DMS114 treated with DMSO at 0.1 percent for 48 hours (cell line): ENCODE data around the gene SHISAL2B.
A peak's percentile ranks its signal among the peaks of the same experiment; 100 is the strongest.
"Not testable (repeated sequence)": the region's sequence is repeated elsewhere in the genome, so short reads cannot be mapped to it uniquely, and the experiment has no call there.

ENCODE experiments used
- DNase-seq: peaks from one replicate; lab custom pipeline; 2025; ENCODE audit not compliant: unreplicated experiment; lab: John Stamatoyannopoulos, UW

The SHISAL2B gene

DNA sequence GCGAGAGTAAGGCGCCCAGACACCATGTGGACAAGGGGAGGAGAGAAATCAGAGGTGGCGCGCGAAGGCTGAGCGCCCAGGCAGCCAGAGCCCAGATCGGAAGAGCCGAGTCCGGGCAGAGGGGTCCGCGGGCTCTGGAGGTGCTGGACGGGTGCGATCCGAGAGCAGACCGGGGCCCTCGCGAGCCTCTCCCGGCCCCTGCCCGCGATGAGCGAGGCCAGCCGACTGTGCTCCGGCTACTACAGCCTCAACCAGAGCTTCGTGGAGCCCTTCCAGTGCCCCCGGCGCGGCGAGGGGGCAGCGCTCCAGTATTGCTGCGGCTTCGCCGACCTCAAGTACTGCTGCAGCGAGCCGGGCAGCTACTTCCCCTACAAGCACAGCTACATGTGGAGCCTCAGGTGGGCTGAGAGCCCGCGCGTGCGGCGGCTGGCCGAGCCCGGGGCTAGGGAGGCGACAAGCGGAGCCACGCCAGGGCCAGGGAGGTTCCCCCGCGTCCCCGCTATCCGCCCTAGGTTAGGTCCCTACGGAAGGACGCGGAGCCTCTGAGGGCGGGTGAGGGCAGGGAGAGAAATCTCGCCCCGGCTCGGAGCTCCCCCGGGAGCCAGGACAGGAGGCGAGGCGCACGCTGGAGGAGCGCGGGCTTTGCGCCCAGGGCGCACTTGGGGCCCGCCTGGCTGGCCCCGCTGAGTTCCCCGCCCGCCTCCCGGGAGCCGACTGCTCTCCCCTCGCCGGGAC is at the start of gene SHISAL2B:
Gene SHISAL2B (plus strand): TSS at position 87 of the 735 bp plus-strand sequence. CDS start 121 bp downstream, at position 208.
- peak; percentile 32 for DNase-seq

DNA sequence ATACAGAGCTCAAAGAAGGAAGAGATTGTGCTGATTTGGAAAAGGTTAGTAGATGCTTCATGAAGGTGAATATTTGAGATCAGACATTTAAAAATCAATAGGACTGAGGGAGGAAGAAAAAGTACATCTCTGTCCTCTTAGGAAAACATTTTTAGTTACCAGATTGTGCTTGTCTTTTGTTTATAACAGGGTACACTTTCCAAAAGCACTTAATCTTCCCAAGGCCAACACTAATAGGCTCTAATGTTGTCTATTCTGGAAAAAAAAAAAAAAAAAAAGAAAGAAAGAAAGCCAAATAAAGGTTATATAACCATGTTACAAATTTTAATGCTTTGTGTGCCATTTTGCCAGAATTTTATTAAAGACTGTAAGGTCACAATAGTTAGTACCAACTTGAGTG is 45.5 kb upstream of the SHISAL2B start:
- DNase-seq, result no peak

DNA sequence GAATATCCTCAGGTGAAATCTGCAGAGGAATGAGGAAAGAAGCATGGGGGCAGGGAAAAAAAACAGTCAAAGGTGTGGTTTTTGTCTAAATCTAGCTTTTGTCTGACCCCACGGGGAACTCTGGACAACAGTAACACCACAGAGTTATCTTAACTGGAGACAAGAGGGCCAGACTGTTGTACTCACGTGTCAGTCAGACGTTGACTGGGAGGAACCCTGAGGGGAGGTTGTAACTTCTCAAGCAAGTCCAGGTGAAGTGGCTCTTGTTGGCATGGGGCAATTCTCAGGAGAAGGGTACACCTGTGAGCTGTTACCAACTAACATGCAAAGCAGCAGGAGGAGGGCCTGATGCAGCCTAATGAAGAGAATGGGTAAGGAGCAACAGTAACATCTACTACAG is 44.1 kb upstream of the SHISAL2B start:
- DNase-seq, result no peak

DNA sequence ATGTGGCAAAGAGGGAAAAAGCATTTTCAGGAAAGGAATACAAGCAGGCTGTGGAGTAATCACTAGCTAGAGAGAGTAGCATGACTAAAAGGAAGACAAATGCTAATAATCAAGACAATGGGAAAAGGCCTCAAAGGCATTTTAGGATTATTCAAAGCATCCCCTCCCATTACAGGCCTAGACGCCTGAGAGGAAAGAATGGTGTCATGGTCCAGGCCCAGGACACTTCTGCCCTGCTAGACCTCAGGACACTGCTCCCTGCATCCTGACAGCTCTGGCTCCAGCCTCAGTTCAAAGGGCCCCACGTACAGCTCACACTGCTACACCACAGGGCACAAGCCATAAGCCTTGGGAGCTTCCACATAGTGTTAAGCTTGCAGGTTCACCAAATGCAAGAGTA is 40.8 kb upstream of the SHISAL2B start:
- no peak for DNase-seq

DNA sequence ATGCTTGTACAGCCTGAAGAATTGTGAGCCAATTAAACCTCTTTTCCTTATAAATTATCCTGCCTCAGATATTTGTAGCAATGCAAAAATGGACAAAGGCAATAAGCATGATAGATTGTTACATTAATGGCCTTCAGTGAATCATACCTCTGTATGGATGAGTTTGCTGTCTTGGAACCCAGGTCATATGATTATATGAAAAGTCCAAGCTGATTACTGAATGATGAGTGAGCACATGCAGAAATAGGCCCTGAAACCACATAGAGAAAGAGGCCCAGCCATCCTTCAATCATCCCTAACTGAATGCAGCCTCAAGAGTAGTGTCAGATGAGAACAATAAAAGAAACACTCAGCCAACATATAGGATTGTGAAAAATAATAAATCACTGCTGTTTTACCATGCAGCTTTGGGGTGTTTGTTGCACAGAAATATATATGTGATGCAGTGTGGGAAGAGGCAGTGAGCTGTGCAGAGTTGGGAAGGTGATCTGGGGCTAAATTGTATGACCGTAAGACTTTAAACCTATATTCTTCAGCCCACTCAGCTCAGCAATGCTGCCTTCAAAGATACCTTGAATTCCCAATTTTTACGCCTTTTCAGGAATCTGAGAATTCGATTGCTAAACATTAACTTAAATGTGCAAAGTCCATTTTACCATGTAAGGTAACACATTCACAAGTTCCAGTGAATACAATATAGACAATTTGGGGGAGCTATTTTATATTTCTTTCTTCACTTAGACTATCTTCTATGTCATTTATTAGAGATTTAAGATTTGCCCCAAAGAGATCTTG is 36.3 kb upstream of the SHISAL2B start:
- DNase-seq, result no peak

DNA sequence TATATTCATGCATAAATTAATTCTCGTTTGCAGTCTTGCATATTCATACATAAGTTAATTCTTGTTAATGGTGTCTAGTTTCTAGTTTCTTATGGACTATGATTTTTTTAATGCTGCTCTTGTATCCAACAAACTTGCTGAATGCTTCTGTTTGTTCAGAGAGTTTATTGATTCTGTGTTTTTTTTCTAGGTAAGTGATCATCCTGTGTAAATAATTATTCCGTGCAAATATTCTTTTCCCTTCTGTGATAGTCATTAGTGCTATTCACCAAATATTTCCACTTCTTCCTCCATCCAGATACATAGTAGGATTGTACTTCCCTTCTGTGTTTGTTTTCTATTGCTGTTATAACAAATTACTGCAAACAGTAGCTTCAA is 35.8 kb upstream of the SHISAL2B start:
- no peak for DNase-seq

DNA sequence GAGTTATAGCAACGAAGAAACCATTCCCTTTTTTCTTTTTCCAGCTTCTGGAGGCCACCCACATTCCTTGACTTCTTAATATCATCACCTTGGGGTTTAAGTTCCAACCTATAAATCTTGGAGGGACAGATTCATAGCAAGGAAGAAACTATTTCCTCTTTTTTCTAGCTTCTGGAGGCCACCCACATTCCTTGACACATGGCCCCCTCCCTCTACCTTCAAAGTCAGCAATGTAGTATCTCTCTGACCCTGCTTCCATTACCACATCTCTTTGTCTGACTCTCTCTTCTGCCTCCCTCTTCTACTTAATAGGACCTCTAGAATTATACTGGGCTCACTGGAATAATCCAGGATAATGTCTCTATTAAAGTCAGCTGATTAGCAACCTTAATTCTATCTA is 34.7 kb upstream of the SHISAL2B start:
- no peak for DNase-seq

DNA sequence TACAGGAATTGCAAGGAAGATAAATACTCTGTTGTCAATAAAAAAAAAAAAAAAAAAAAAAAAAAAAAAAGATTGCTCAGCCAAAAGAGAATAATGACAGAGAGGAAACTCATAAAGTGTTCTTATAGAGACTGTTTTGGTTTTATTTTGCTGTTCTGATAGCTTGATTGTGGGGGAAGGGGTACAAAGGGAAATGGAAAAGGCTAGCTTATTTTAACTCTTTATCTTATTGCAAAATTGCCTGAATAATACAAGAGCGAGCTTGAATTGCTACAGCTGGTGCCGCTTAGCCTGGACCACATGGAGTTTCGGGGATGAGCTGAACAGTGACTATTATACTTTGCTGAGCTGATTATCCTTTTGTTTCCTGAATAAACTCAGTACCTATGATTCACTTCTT is 31.0 kb upstream of the SHISAL2B start:
- no peak for DNase-seq

DNA sequence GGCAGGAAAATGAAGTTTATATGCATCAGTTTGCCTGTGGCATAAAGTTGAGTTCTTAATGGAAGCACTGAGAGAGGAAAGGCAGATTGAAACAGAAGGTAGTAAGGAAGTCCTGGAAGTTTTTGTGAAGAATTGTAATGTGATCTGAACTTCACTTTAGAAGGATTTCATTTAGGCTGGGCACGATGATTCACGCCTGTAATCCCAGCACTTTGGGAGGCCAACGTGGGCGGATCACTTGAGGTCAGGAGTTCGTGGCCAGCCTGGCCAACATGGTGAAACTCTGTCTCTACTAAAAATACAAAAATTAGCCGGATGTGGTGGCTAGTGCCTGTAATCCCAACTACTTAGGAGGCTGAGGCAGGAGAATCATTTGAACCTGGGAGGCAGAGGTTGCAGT is 27.1 kb upstream of the SHISAL2B start:
- not testable (repeated sequence) for DNase-seq

DNA sequence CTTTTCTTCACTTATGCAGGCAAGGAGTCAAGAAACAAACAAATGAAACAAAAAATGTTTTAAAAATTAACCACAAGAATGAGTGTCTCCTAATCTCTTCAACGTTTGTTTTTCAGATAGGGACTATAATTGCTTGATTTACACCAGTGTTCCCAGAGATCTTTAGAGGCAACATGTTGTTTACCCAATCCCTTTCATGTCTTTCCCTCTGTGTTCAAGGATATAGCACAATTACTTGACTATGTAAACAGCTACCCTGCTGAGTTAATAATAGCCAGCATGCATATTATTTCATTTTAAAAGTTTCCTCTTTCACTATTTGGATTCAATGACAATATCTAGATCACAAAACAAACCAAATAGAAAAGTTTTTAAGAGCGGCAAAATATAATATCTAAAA is 25.1 kb upstream of the SHISAL2B start:
- no peak for DNase-seq

DNA sequence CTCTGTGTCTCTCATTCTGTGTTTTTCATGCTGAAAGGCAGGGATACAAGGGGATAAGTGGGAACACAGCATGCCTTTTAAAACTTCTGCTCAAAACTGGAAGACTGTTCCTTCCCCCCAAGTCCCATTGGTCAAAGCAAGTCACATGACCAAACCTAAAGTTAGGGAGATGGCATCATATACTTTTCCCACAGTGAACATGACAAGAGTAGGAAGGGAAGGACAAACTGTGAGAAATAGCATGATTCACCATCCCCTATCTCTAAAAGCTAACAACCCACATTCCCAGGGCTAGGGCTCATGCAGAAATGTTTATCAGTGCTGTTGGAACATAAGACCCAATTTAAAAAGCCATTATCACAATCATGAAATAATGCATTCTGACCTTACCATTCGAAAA is 24.2 kb upstream of the SHISAL2B start:
- no peak for DNase-seq

DNA sequence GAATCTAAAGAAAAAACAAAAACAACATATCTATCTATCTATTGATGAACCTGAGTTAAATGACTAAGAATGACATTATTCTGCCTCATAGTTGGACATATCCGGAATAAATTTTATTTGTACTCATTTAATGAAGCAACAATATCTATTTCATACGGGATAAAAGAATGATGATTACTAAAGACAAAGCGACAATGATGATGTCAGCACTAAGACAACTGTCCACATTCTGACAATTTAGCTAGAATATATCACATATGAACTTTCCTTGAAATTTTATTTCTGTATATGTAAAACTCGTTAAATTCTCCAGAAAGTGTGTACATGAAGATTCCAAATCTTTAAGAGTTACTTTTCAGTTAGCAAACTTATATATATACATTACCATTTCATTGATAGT is 23.2 kb upstream of the SHISAL2B start:
- DNase-seq, result no peak

DNA sequence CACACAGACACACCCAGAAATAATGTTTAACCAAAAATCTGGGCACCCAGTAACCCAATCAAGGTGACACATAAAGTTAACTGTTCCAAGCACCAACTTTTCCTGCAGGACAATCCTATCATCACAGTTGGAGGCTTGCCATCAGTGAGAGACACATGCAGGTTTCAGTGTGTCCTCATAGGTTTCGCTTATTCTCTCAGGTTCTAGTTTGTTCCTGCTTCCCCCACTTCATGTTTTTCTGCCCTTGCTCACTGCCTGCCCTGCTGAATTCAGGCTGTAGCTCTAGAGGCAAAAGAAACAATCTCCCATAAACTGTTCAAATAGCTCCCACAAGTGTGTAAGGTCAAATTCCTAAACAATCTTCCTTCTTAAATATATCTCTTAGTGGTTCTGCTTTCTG is 20.0 kb upstream of the SHISAL2B start:
- no peak for DNase-seq

DNA sequence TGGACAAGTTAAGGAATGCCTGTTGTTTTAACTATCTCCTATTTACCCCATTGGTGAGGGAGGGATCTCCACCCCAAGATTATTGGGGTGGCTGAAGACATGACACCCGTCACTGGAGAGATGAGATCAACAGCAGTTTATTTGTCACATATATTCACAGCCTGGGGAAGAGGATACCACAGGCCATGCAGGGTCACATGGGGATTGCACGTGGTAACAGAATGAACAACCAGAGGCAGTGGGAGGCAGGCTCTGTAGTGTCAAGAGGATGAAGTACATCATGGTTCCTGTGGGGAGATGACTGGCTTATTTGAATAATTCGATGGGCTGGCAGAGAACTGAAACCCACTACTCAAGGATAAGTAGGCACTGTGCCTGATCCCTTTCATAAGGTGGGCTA is 18.6 kb upstream of the SHISAL2B start:
- DNase-seq, result no peak

DNA sequence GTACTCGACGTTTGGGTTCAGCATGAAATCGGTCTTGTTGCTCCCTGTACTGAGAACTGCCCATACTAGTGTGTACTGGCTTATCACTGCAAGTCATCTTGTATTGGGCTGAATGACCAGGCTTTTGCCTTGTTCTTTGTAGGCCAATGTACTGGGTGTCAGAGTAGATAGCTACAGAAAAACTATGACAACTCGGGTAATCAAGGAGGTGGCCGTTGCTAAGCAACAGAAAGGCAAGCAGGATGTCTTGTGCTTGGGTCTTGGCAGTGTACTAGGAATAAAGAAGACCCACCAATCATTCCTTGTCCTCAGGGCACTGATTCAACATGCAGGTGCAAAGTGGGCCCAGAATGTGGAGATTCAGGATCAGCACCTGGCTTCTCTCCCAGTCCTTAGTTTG is 11.9 kb upstream of the SHISAL2B start:
- no peak for DNase-seq

DNA sequence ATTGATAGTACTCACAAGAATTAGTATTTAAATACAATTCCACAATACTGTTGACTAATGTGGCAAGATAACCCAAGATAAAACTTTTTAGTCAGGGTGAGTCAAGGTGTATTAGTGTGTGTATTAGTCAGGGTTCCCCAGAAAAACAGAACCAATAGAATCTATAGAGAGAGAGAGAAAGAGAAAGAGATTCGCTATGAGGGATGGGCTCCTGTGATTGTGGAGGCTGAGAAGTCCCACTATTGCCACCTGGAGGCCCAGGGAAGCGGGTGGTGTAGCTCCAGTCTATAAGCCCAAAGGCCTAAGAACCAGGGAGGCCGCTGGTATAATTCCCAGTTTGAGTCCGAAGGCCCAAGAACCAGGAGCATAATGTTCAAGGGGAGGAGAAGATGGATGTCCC is 10.0 kb upstream of the SHISAL2B start:
- DNase-seq, result peak; percentile 1

DNA sequence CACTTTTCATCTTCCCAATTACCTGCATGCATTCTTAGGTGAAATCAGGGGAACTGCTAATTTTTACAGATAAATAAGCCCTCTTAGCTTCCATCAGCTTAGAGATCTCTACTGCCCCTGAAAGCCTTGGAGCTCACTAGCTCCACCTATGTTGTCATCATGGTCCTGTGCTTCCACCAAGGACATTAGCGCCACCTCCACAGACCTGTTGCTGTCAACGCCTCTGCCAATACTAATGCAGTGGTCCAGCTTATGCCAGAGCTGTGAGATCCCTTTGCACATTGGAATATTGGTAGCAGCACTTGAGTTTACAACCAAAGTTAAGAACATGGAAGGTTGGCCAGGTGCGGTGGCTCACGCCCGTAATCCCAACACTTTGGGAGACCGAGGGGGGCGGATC is 7.7 kb upstream of the SHISAL2B start:
- DNase-seq, result no peak

DNA sequence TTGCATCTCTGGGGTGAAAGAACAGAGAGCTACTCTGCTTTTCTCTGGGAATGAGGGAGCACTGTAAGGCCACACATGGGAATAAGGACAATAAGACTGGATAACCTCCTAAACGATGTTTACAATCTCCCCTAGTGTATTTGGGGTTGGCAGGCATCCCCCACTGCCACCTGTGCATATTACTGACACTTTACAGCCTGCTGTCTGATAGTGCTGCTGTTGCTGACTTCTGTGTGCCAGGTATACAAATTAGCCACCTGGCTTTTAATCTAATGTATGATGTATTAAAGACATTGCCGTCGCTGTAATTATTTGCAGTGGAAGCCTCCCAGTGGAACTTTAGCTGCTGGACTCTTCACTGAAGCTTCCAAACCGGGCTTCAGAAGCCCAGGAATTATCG is 4.4 kb upstream of the SHISAL2B start:
- DNase-seq, result no peak

DNA sequence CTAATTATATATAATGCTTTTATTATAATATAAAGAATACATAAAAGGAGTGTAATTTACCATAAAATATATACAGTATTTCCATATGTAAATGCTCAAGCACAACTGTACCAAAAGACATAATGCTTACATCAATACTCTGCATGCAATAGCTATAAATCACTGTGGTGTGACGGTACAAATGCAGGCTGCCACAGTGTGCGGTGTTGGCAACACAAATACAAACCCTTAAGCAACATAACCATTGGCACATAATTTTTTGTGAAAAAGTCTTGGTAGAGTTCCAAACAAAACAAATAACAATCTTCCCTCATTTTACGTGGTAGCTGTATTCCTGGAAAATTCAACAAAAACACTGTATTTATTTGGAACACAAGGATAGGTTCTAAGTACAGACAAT is 1.9 kb upstream of the SHISAL2B start:
- DNase-seq, result no peak

DNA sequence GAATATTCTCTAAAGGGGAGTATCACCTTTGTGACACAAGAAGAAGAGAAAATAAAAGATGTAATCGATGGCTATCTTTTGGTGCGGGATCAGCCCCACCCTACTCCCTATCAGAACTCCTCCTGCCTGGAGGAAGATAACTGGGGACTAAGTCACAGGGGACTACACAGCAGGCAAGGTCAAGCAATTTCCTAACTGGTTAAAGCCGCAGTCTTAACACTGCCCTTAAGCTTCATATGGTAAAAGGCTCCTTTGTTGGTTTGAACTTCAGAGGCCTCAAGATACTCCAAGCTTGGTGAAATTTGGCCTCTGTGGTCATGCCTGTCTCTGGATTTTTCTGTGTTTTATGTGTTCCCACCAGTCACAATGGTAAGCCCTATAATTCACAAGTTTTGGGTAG is 1.3 kb upstream of the SHISAL2B start:
- no peak for DNase-seq

DNA sequence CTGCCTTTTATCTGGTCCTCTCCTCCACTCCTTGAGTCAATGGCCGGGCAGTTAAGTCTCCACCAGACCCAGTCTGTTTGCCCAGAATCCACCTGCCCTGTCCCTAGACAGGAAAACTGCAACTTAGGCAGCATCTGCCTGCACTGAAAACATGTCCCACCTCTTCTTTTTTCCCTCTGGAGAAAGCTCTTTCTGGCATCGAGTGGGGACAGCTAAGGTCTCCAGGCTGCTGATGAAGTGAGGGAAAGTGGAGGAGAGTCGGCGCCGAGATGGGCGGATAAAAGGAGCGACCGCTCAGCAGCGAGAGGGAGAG is 243 bp upstream of the SHISAL2B start:
- no peak for DNase-seq

DNA sequence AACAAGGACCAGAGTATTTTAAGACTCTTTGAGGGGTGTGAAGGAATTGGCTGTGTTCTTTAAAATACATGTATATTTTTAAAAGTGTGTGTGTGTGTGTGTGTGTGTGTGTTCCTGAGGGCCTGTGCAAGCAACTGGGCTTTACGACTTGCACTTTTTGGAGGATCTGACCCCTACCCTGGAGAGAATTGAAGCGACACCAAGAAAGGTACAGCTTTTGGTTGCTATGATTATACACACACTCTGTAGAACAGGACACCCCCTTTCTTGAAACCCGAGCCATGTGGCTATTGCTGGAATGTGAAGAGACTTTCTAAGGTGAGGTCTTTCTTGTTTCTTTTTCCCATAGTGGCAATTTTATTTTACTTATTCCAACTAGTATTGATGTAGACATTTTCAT is 988 bp downstream of the SHISAL2B start:
- no peak for DNase-seq

DNA sequence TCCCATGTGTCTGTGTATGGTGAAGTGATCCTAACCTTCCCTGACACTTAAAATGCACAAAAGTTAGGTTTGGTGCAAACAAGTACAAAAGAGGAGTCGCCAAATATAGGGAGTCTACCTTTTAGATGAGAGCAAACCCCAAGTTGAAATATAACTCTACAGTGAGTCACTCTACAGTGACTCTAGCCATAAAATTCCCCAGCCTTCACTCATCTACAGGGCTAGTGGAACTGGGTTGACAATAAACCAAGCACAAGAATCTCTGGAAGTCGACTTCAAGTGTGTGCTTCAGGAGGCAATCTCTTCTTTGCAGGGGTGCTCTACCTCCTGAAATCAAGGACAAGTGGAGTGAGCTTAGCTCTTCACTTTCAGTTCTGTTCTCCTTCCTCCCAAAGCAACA is 3.3 kb downstream of the SHISAL2B start:
- no peak for DNase-seq
